ENCODE measurements around the gene AHCYL2. TPM values are rescaled to one million over a fixed set of nuclear protein-coding genes. Genes with fewer than 3 reads are reported as not detected.

AHCYL2 gene
- total RNA-seq, 2 experiments from 2014 or later, result 16.4 to 17.1 TPM

DNA sequence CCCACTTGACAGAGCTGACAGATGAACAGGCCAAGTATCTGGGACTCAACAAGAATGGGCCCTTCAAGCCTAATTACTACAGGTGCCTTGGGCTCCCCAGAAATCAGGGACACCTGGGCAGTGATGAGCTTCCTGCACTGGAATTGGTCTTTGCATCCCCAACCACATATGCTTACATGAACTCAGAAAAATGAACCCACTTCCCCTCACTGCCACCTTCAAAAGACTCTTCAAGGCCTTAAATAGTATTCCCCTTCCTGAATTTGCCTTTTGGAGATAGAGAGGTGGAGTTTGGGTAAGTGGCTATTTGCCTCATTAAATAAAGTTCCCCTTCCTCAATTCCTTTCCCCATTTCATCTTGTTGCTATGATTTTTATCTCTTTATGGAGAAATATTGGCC, 201.7 kb downstream of the AHCYL2 start:
- intact Hi-C loops (cut with micrococcal nuclease), result no loop called here
- Mint-ChIP-seq H3K4me1 (ENCODE audit: low read depth) (no peaks in the 10 kb centered on the region), H3K4me3 (no peak overlapping the region), H3K27me3 (no peaks in the 10 kb centered on the region), H3K27ac (no peak overlapping the region), H3K36me3 (peaks cover 28% of the 10 kb centered on the region), H3K9me3 (no peaks in the 10 kb centered on the region)
- POLR2A ChIA-PET, result no interaction called here
- no peak for DNase-seq
- CTCF ChIA-PET, result interaction anchor here (0.9 to 1.1 kb wide), 2 partner anchors 58 to 208 kb away, joined by 3 read pairs; no protein-coding TSS in a partner anchor

DNA sequence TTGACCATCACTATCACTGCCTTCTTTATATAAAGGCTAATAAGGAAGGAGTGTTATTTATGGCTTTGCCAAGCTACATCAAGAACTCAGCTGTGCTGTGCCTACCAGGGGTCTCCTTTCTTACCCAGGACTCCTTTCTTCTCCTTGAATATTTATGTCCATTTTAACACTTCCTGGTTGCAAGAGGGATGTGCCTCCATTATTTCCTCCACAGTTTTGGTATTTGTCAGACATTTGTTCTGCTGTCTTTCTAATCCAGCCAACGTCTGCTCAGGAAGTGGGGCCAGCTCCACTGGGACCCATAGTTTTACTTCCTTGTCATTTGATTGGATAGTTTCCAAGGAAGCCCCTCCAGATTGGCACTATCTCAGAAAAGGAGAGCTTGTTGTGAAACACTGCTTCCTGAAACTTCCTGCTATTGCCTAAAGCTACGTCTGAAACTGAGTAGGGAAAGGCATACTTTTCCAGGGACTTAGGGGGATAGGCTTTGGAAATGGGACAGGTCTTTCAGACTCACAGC, 202.8 kb downstream of the AHCYL2 start:
- POLR2A ChIA-PET, result no interaction called here
- H3K36me3 Mint-ChIP-seq, result peaks cover 27% of the 10 kb centered on the region
- CTCF ChIA-PET, result interaction anchor here (0.6 to 1.9 kb wide), 3 partner anchors 14 to 43 kb away, joined by 3 to 4 read pairs (median 4); no protein-coding TSS in a partner anchor
- H3K27ac Mint-ChIP-seq, result no peak overlapping the region
- intact Hi-C loops (cut with micrococcal nuclease), result no loop called here
- peaks cover 1% of the 10 kb centered on the region for H3K27me3 Mint-ChIP-seq
- no peak for DNase-seq
- H3K4me3 Mint-ChIP-seq, result no peak overlapping the region
- H3K9me3 Mint-ChIP-seq, result no peaks in the 10 kb centered on the region
- H3K4me1 Mint-ChIP-seq (ENCODE audit: low read depth), result peaks cover under 1% of the 10 kb centered on the region

DNA sequence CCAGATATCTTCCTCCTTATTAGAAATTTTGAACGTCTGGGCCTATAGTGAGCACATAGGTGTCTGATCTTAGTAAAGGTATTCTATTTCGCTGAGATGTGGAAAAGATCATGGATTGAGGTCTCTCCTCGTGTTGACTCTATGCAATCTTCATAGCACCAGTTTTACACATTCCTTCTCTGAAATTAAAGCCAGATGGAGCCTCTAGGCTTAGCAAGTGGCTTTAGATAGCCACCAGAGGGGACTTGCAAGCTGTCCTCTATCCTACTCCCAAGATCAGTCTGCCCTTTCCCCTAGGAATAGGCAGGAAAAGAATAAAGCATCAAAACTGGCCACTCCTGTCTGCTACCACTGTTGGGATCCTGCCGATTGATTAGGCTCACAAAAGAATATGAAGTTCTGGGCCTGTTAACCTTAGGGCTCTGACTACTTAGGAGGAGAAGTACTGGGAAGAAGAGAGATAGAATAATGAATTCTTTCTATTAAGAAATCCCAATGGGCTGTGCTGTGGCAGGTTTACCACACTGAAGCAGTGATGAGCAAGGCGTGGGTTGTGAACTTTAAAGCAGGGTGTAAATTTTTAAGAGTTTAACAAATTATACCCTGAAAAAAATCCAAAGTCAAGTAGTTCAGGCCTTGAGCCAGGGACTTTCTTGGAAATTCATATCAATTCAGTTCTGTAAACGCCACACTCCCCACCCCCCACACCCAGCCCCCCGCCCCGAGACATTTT, 207.2 kb downstream of the AHCYL2 start:
- ChIA-PET CTCF (interaction anchor here (1.4 to 4.7 kb wide), 3 partner anchors 56 to 89 kb away, joined by 3 to 46 read pairs (median 28); no protein-coding TSS in a partner anchor), POLR2A (no interaction called here)
- Mint-ChIP-seq H3K4me3 (no peak overlapping the region), H3K36me3 (peaks cover 27% of the 10 kb centered on the region), H3K27me3 (peaks cover 6% of the 10 kb centered on the region), H3K4me1 (ENCODE audit: low read depth) (peaks cover 20% of the 10 kb centered on the region), H3K9me3 (no peaks in the 10 kb centered on the region), H3K27ac (no peak overlapping the region)
- no peak for DNase-seq
- intact Hi-C loops (cut with micrococcal nuclease), result loop anchor here (5.0 to 10.0 kb wide), 2 partner anchors 350 to 753 kb away; no protein-coding TSS in a partner anchor

GRCh38 chr7:129433847-129434674, 209.2 kb downstream of the AHCYL2 start, which contains the start of gene STRIP2:
Gene STRIP2 (plus strand): TSS chr7:129434432. CDS start chr7:129434473, 41 bp downstream.
- peak; percentile 95 for DNase-seq
- ChIA-PET POLR2A (interaction anchor here (0.6 to 2.8 kb wide), 5 partner anchors 10 to 1532 kb away, joined by 3 to 12 read pairs (median 3); no protein-coding TSS in a partner anchor), CTCF (interaction anchor here (0.7 to 4.7 kb wide), 15 partner anchors 10 to 395 kb away, joined by 3 to 46 read pairs (median 4); no protein-coding TSS in a partner anchor)
- Mint-ChIP-seq H3K4me1 (ENCODE audit: low read depth) (peaks cover 28% of the 10 kb centered on the region), H3K4me3 (peak within 1 kb of the TSS; percentile 86), H3K9me3 (no peaks in the 10 kb centered on the region), H3K27me3 (peaks cover 6% of the 10 kb centered on the region), H3K36me3 (peaks cover 19% of the 10 kb centered on the region), H3K27ac (peak within 1 kb of the TSS; percentile 83)
- intact Hi-C loops (cut with micrococcal nuclease), result loop anchor here (2.0 to 10.0 kb wide), 4 partner anchors 57 to 751 kb away; no protein-coding TSS in a partner anchor

GRCh38 chr7:129434675-129435318, 210.0 kb downstream of the AHCYL2 start:
- CTCF ChIA-PET, result interaction anchor here (0.7 to 4.7 kb wide), 11 partner anchors 14 to 216 kb away, joined by 3 to 46 read pairs (median 5); no protein-coding TSS in a partner anchor
- Mint-ChIP-seq H3K27ac (peak overlapping the region; percentile 83), H3K4me1 (ENCODE audit: low read depth) (peaks cover 34% of the 10 kb centered on the region), H3K4me3 (peak overlapping the region; percentile 86), H3K27me3 (peaks cover 6% of the 10 kb centered on the region), H3K36me3 (peaks cover 23% of the 10 kb centered on the region), H3K9me3 (no peaks in the 10 kb centered on the region)
- intact Hi-C loops (cut with micrococcal nuclease), result loop anchor here (2.0 to 10.0 kb wide), 4 partner anchors 58 to 750 kb away; no protein-coding TSS in a partner anchor
- POLR2A ChIA-PET, result interaction anchor here (0.6 to 2.8 kb wide), 6 partner anchors 11 to 67 kb away, joined by 3 to 12 read pairs (median 3); no protein-coding TSS in a partner anchor
- peak; percentile 13 for DNase-seq

DNA sequence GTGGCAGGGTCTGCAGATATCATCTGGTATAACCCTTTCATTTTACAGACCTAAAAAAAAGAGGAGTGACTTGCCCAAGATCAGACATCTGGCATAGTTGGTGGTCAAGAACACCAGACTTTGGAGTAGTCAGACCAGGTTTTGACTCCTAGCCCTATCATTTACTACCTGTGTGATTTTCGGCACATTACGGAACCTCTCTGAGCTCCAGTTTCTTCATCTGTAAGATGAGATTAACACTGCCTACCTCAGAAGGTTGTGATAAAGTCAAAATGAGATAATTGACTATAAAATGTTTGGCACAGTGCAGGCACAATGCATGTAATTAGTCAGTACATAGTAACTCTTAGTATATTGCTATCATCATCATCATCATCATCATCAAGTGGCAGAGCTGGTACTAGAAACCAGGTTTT, 210.6 kb downstream of the AHCYL2 start:
- H3K4me1 Mint-ChIP-seq (ENCODE audit: low read depth), result peaks cover 40% of the 10 kb centered on the region
- intact Hi-C loops (cut with micrococcal nuclease), result loop anchor here (2.0 to 10.0 kb wide), 3 partner anchors 59 to 749 kb away; no protein-coding TSS in a partner anchor
- no peaks in the 10 kb centered on the region for H3K9me3 Mint-ChIP-seq
- H3K27me3 Mint-ChIP-seq, result peaks cover 6% of the 10 kb centered on the region
- H3K27ac Mint-ChIP-seq, result peak overlapping the region; percentile 83
- peaks cover 29% of the 10 kb centered on the region for H3K36me3 Mint-ChIP-seq
- peak overlapping the region; percentile 86 for H3K4me3 Mint-ChIP-seq
- DNase-seq, result no peak
- CTCF ChIA-PET, result interaction anchor here (0.7 to 4.7 kb wide), 5 partner anchors 31 to 177 kb away, joined by 3 to 46 read pairs (median 4); no protein-coding TSS in a partner anchor
- POLR2A ChIA-PET, result interaction anchor here (0.6 to 2.8 kb wide), 3 partner anchors 15 to 67 kb away, joined by 3 to 12 read pairs (median 4); no protein-coding TSS in a partner anchor

DNA sequence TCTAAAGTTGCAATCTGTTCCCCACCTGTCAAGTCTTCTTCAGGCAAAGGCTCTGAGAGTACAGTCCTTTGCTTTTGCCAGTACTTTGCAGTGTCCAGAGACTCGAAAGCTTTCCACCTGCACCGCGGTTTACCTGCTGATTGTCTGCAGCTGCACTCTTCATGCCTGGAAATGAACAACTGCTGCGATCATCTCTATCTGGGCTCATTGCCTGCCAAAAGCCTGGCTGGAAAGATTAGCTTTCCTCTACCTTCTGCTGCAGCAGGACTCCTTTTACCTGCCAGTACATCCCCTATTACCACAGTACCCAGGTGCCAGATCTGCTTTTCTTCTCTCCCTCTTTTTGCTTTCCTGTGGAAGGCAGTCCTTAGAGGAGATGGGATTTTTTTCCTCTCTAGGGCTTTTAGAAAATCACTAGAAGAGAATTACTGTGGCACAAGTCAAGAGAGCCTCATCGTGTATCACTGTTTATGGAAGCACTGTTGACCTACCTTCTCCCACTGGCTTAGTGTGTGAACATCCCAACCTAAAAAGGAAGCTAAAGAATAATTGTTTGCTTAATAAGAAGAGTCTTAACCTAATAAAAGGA, 211.6 kb downstream of the AHCYL2 start:
- peaks cover 46% of the 10 kb centered on the region for H3K4me1 Mint-ChIP-seq (ENCODE audit: low read depth)
- intact Hi-C loops (cut with micrococcal nuclease), result loop anchor here (10.0 kb wide), 1 partner anchor 748 kb away; no protein-coding TSS in a partner anchor

DNA sequence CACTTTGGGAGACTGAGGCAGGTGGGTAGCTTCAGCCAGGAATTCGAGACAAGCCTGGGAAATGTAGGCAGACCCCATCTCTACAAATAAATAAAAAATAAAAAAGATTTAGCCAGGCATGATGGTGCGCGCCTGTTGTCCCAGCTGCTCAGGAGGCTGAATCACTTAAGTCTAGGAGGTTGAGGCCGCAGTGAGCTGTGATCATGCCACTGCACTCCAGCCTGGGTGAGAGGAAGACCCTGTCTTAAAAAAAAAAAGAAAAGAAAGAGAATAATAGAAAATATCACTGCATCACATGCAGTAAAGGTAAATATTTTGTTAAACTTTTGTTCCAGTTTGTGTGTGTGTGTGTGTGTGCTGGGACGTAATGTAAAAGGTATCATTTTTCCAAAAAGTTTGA, 212.4 kb downstream of the AHCYL2 start:
- no peaks in the 10 kb centered on the region for H3K9me3 Mint-ChIP-seq
- no peak overlapping the region for H3K4me3 Mint-ChIP-seq
- H3K36me3 Mint-ChIP-seq, result peaks cover 41% of the 10 kb centered on the region
- H3K4me1 Mint-ChIP-seq (ENCODE audit: low read depth), result peaks cover 46% of the 10 kb centered on the region
- H3K27ac Mint-ChIP-seq, result peak overlapping the region; percentile 33
- DNase-seq, result no peak
- intact Hi-C loops (cut with micrococcal nuclease), result loop anchor here (10.0 kb wide), 1 partner anchor 748 kb away; no protein-coding TSS in a partner anchor
- POLR2A ChIA-PET, result no interaction called here
- CTCF ChIA-PET, result interaction anchor here (1.2 to 1.5 kb wide), 2 partner anchors 34 to 61 kb away, joined by 3 to 4 read pairs; no protein-coding TSS in a partner anchor
- peaks cover 5% of the 10 kb centered on the region for H3K27me3 Mint-ChIP-seq

More for the DNA sequence above, 211.6 kb downstream of the AHCYL2 start:
- peaks cover 6% of the 10 kb centered on the region for H3K27me3 Mint-ChIP-seq
- CTCF ChIA-PET, result interaction anchor here (0.7 to 4.7 kb wide), 5 partner anchors 35 to 176 kb away, joined by 3 to 46 read pairs (median 3); no protein-coding TSS in a partner anchor
- H3K4me3 Mint-ChIP-seq, result peak overlapping the region; percentile 86
- no peak for DNase-seq
- H3K27ac Mint-ChIP-seq, result peak overlapping the region; percentile 83
- H3K9me3 Mint-ChIP-seq, result no peaks in the 10 kb centered on the region
- peaks cover 38% of the 10 kb centered on the region for H3K36me3 Mint-ChIP-seq
- POLR2A ChIA-PET, result interaction anchor here (1.4 kb wide), 1 partner anchor 35 kb away, joined by 4 read pairs; no protein-coding TSS in a partner anchor

DNA sequence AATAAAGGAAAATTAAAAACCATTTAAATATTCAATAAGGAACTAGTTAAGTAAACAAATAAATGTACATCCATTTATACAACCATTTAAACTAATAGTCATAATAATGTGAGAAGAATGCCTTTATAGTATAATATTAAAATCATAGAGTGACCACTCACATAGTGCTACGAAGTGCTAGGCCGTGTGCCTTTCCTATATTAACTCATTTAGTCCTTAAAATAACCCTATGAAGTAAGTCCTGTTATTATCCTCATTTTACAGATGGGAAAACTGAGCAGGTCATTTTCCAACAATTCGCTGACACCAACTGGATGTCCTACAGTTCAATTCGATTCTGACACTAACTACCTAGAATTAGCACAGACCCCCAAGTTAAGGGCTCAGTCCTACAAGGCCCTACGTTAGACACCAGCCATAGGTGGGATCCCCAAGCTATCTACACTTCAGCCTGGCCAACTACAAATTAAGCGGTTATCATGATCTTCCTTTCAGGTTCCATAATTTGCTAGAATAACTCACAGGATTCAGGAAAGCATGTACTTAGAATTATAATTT, 213.5 kb downstream of the AHCYL2 start:
- Mint-ChIP-seq H3K9me3 (no peaks in the 10 kb centered on the region), H3K4me3 (peak overlapping the region; percentile 49), H3K36me3 (peaks cover 46% of the 10 kb centered on the region), H3K4me1 (ENCODE audit: low read depth) (peaks cover 38% of the 10 kb centered on the region), H3K27me3 (no peaks in the 10 kb centered on the region), H3K27ac (peak overlapping the region; percentile 97)
- ChIA-PET CTCF (interaction anchor here (0.9 to 2.7 kb wide), 7 partner anchors 33 to 220 kb away, joined by 3 to 33 read pairs (median 11); no protein-coding TSS in a partner anchor), POLR2A (interaction anchor here (1.0 to 1.5 kb wide), 4 partner anchors 27 to 513 kb away, joined by 3 to 14 read pairs (median 5); no protein-coding TSS in a partner anchor)
- intact Hi-C loops (cut with micrococcal nuclease), result loop anchor here (2.0 to 10.0 kb wide), 2 partner anchors 92 to 746 kb away; no protein-coding TSS in a partner anchor
- DNase-seq, result no peak

All from activated CD4-positive, alpha-beta memory T cell treated with anti-CD3 and anti-CD28 coated beads for 36 hours (primary cell).